Transverse colon (tissue), 4 donors: ENCODE results near the gene DDX20.

Source experiments
- CTCF ChIP-seq, 5 experiments: fragments of 200-600 bp in 3 of 5; fragments of 450-650 bp in 2 of 5; sonication (generic) in 3 of 5; IDR thresholded peaks; 1 replicate in 2 of 5; 2 replicates in 3 of 5; pipeline ENCODE4 v1.5.1; 2016 to 2017; ENCODE audit warnings: antibody characterized with exemption in 5 of 5, inconsistent platforms in 3 of 5, mild to moderate bottlenecking in 2 of 5, moderate library complexity in 1 of 5
- EP300 ChIP-seq: sonication (generic); formaldehyde crosslinking; IDR thresholded peaks from one replicate; pipeline ENCODE4 v1.6.1; 2017; ENCODE audit warnings: antibody characterized with exemption, low read depth
- POLR2A ChIP-seq: fragments of 450-650 bp; IDR thresholded peaks from one replicate; pipeline ENCODE4 v1.6.1; 2016; ENCODE audit warnings: antibody characterized with exemption, mild to moderate bottlenecking, moderate library complexity
- POLR2AphosphoS5 ChIP-seq, 3 donors: sonication (generic); formaldehyde crosslinking; IDR thresholded peaks; one replicate each; pipeline ENCODE4 v1.6.1; 2016; ENCODE audit warnings: antibody characterized with exemption in 3 of 3

- TF ChIP-seq POLR2A, result no peak
- no peak for TF ChIP-seq CTCF (IDR thresholded peaks at IDR 0.05)
- TF ChIP-seq EP300, result no peak
- no peak for TF ChIP-seq POLR2AphosphoS5 (IDR thresholded peaks at IDR 0.05)
Observed at GRCh38 chr1:111735858-111736544, 19.7 kb upstream of the DDX20 start.
